Fibroblast of pulmonary artery (primary cell): ENCODE data around the gene NDNF.

Experiments used
- DNase-seq: peaks from one replicate; pipeline ENCODE4 v3.0.0-alpha.2; 2010; ENCODE audit warnings: low read depth
- H3K4me3 ChIP-seq: replicated peaks from 2 replicates; pipeline ENCODE4 v1.5.1; 2011; ENCODE audit warnings: low read depth, mild to moderate bottlenecking, control low read depth, low read length, moderate library complexity
- CTCF ChIP-seq: IDR thresholded peaks from 2 replicates; pipeline ENCODE4 v1.5.1; 2011; ENCODE audit warnings: mild to moderate bottlenecking, control low read depth, low read length, inconsistent platforms; ENCODE audit errors: missing control alignments

The NDNF gene

GRCh38 chr4:120991885-120992284, 80.5 kb downstream of the NDNF start:
- no peak for TF ChIP-seq CTCF
- H3K4me3 ChIP-seq, result no peak overlapping the region
- no peak for DNase-seq

GRCh38 chr4:120990246-120990645, 82.1 kb downstream of the NDNF start:
- H3K4me3 ChIP-seq, result no peak overlapping the region
- no peak for TF ChIP-seq CTCF
- DNase-seq, result no peak
